Measurements from ENCODE around the gene CEP290. TPM values are rescaled to one million over a fixed set of nuclear protein-coding genes. Genes with fewer than 3 reads are reported as not detected.

The CEP290 gene
- total RNA-seq, 1 experiment from 2014 or later, result 12.8 TPM

DNA sequence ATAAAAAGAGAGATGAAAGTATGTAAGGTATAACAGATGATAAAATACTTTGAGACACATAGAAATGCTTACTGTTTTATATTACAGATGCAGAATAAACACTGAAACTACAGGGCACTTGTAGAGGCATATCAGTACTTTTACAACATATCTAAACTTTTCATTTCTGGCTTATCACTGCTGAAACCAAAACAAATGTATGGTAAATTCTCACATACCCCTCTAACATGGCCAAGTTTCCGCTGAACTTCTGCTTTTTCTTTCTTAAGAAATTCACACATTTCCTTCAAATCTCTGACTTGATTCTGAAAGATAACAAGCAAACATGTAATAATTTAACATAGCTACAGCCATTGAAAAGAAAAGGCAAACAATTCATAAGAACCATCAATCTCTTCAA lies 79.4 kb downstream of the CEP290 start:
- Histone ChIP-seq H2BK5ac (ENCODE audit: insufficient read length, low read length) (no peak overlapping the region), H3K23me2 (ENCODE audit: insufficient read length, low read depth, low read length, poor library complexity, severe bottlenecking) (no peaks in the 10 kb centered on the region), H4K91ac (ENCODE audit: insufficient read length, low read depth, low read length) (no peak overlapping the region), H3K27me3 (ENCODE audit: insufficient read depth, low read length) (no peaks in the 10 kb centered on the region), H4K20me1 (ENCODE audit: control insufficient read depth, insufficient read depth, insufficient read length) (no peaks in the 10 kb centered on the region), H3K18ac (ENCODE audit: insufficient read length, low read depth, low read length) (no peak overlapping the region), H3K56ac (ENCODE audit: insufficient read length, low read depth, low read length) (no peak overlapping the region), H4K5ac (ENCODE audit: insufficient read length, low read depth, low read length) (no peak overlapping the region), H3K4ac (ENCODE audit: low read depth, low read length) (no peak overlapping the region), H3K9ac (ENCODE audit: extremely low read depth, insufficient read length, low read length) (no peak overlapping the region), H3K9me3 (ENCODE audit: control insufficient read depth, low read depth, low read length) (no peaks in the 10 kb centered on the region), H3K79me2 (ENCODE audit: insufficient read depth, low read length) (no peaks in the 10 kb centered on the region), H3T11ph (ENCODE audit: low read length) (no peak overlapping the region), H2BK12ac (ENCODE audit: insufficient read length, low read depth, low read length) (no peak overlapping the region), H3K79me1 (ENCODE audit: insufficient read depth, low read depth, low read length, poor library complexity, severe bottlenecking) (no peaks in the 10 kb centered on the region), H2BK20ac (ENCODE audit: low read depth, low read length, poor library complexity, severe bottlenecking) (no peak overlapping the region), H2AFZ (ENCODE audit: low read length) (no peak overlapping the region), H2AK5ac (ENCODE audit: insufficient read length, low read length) (no peak overlapping the region), H2BK120ac (ENCODE audit: low read depth, low read length, poor library complexity, severe bottlenecking) (no peak overlapping the region), H3K23ac (ENCODE audit: insufficient read length, low read depth, low read length) (no peak overlapping the region), H2BK15ac (ENCODE audit: low read depth, low read length) (no peak overlapping the region), H3K4me1 (ENCODE audit: insufficient read depth, low read length) (no peaks in the 10 kb centered on the region), H3K14ac (ENCODE audit: insufficient read depth, low read length) (no peak overlapping the region), H3K4me2 (ENCODE audit: insufficient read depth, insufficient read length, low read length) (no peak overlapping the region), H3K27ac (ENCODE audit: insufficient read length, low read depth, low read length) (no peak overlapping the region), H4K8ac (replicated peaks; ENCODE audit: insufficient read length, low read depth, low read length) (no peak overlapping the region)
- Mint-ChIP-seq H3K27me3 (ENCODE audit: low read depth) (no peaks in the 10 kb centered on the region), H3K36me3 (ENCODE audit: insufficient read depth in 1 of 3, low read depth in 3 of 3) (peaks cover 0 to 8% (median 7%) of the 10 kb centered on the region in 3 experiments; a peak in 3 of 7 replicates), H3K27ac (no peak overlapping the region), H3K4me1 (no peaks in the 10 kb centered on the region), H3K9me3 (no peaks in the 10 kb centered on the region), H3K4me3 (no peak overlapping the region)
- whole genome bisulfite sequencing (ENCODE audit: extremely low coverage, insufficient read length, low lambda C conversion rate), result no CpG with 5 or more reads among the region's 1 CpG
- TF ChIP-seq, protein P1, sequence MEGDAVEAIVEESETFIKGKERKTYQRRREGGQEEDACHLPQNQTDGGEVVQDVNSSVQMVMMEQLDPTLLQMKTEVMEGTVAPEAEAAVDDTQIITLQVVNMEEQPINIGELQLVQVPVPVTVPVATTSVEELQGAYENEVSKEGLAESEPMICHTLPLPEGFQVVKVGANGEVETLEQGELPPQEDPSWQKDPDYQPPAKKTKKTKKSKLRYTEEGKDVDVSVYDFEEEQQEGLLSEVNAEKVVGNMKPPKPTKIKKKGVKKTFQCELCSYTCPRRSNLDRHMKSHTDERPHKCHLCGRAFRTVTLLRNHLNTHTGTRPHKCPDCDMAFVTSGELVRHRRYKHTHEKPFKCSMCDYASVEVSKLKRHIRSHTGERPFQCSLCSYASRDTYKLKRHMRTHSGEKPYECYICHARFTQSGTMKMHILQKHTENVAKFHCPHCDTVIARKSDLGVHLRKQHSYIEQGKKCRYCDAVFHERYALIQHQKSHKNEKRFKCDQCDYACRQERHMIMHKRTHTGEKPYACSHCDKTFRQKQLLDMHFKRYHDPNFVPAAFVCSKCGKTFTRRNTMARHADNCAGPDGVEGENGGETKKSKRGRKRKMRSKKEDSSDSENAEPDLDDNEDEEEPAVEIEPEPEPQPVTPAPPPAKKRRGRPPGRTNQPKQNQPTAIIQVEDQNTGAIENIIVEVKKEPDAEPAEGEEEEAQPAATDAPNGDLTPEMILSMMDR (conservative IDR thresholded peaks at IDR 0.05), result no peak
- no peak for DNase-seq

Data from H9 (cell line).